HG02884 (cell line): ENCODE measurements around the gene RPL11.
"Not testable (repeated sequence)": the region's sequence is repeated elsewhere in the genome, so short reads cannot be mapped to it uniquely, and the experiment has no call there.

Experiments used
- ATAC-seq: cut with Tn5 transposase; IDR thresholded peaks from one replicate; pipeline ENCODE4 v1.9.1; 2021; ENCODE audit warnings: mild to moderate bottlenecking, moderate library complexity; ENCODE audit not compliant: unreplicated experiment

RPL11 gene

GRCh38 chr1:23727362-23727811, 35.8 kb downstream of the RPL11 start:
- no peak for ATAC-seq

- ATAC-seq: no peak
Observed at GRCh38 chr1:23732363-23733224, 41.0 kb downstream of the RPL11 start.

GRCh38 chr1:23733281-23733680, 41.7 kb downstream of the RPL11 start:
- ATAC-seq: not testable (repeated sequence)

GRCh38 chr1:23736437-23737134, 45.0 kb downstream of the RPL11 start:
- ATAC-seq: no peak

- no peak for ATAC-seq
Observed at GRCh38 chr1:23741609-23742008, 50.0 kb downstream of the RPL11 start.

- ATAC-seq: no peak
Observed at GRCh38 chr1:23742670-23743286, 51.2 kb downstream of the RPL11 start.

GRCh38 chr1:23743287-23744152, 51.9 kb downstream of the RPL11 start, which contains the start of gene ELOA:
Gene ELOA (plus strand): TSS chr1:23743471. CDS start chr1:23743504, 33 bp downstream.
- peak; percentile 84 for ATAC-seq

GRCh38 chr1:23745515-23745914, 53.9 kb downstream of the RPL11 start:
- no peak for ATAC-seq
